ENCODE data around the gene CLK2.

The CLK2 gene

DNA sequence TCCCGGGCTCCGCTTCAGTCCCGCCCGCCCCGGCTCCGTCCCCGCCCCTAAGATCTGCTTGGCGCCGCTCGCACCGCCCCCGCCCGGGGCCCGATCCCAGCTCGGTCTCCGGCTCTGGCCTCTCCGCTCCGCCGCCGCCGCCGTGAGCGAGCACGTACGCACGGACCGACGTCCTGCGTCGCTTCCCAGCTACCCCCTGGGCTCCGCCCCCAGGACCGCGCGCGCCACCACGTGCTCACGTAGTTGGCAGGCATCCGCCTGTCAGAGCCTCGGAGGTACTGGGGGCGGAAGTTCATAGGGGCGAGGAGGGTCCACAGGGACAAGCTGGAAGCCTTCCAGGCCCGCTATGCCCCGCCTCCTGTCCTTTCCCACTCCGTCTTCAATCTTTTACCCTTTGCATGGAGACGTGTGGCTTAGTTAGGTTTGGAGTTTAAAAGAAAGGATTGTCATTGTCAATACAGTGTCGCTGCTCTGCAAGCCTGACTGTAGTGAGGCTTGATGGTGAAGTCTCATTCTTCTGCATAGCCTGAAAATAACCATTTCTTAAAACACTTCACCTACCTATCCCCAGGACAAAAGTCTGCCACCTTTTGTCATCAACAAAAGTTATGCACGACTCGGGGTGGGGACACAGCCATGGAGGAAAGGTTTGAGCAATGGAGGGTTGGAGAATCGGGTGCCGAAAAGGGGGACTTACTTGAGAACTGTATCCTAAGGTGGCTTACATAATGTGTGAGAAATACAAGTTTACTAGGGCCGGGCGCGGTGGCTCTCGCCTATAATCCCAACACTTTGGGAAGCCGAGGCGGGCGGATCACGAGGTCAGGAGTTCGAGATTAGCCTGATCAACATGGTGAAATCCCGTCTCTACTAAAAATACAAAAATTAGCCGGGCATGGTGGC is at the start of gene CLK2:
CLK2 (minus strand) TSS at position 162 of the 903 bp plus-strand sequence. CDS start 2,527 bp downstream, outside the sequence.
- H3K4me1 ChIP-seq (ENCODE audit: control insufficient read depth, insufficient read depth, low read length), result peaks cover 19% of the 10 kb centered on the region
- DNase-seq (ENCODE audit: low read depth), result peak; percentile 97
- H3K27me3 ChIP-seq (replicated peaks; ENCODE audit: control insufficient read depth, insufficient read depth, low read length), result no peaks in the 10 kb centered on the region
- peak within 1 kb of the TSS; percentile 86 for H3K9ac ChIP-seq (ENCODE audit: low read length)
- H3K36me3 ChIP-seq (ENCODE audit: control insufficient read depth, insufficient read depth, low read length, severe bottlenecking), result peaks cover 28% of the 10 kb centered on the region
- no peaks in the 10 kb centered on the region for H3K9me3 ChIP-seq (ENCODE audit: control insufficient read depth, low read length)
- peak within 1 kb of the TSS; percentile 83 for H3K4me3 ChIP-seq (ENCODE audit: low read length)

DNA sequence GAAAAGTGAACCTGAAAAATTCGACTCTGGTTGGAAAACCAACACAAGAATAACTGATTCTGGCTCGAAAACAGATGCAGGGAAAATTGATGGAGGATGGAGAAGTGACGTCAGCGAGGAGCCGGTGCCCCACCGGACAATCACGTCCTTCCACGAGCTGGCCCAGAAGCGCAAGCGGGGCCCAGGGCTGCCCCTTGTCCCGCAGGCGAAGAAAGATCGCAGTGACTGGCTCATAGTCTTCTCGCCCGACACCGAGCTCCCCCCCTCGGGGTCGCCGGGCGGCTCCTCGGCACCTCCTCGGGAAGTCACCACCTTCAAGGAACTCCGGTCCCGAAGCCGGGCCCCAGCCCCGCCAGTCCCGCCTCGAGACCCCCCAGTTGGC is 49.3 kb upstream of the CLK2 start:
- H3K27me3 ChIP-seq (replicated peaks; ENCODE audit: control insufficient read depth, insufficient read depth, low read length), result no peaks in the 10 kb centered on the region
- peaks cover 37% of the 10 kb centered on the region for H3K36me3 ChIP-seq (ENCODE audit: control insufficient read depth, insufficient read depth, low read length, severe bottlenecking)
- H3K9me3 ChIP-seq (ENCODE audit: control insufficient read depth, low read length), result no peaks in the 10 kb centered on the region
- peak overlapping the region; percentile 86 for H3K9ac ChIP-seq (ENCODE audit: low read length)
- peak overlapping the region; percentile 97 for H3K4me3 ChIP-seq (ENCODE audit: low read length)
- peaks cover 53% of the 10 kb centered on the region for H3K4me1 ChIP-seq (ENCODE audit: control insufficient read depth, insufficient read depth, low read length)
- DNase-seq (ENCODE audit: low read depth), result peak; percentile 73

DNA sequence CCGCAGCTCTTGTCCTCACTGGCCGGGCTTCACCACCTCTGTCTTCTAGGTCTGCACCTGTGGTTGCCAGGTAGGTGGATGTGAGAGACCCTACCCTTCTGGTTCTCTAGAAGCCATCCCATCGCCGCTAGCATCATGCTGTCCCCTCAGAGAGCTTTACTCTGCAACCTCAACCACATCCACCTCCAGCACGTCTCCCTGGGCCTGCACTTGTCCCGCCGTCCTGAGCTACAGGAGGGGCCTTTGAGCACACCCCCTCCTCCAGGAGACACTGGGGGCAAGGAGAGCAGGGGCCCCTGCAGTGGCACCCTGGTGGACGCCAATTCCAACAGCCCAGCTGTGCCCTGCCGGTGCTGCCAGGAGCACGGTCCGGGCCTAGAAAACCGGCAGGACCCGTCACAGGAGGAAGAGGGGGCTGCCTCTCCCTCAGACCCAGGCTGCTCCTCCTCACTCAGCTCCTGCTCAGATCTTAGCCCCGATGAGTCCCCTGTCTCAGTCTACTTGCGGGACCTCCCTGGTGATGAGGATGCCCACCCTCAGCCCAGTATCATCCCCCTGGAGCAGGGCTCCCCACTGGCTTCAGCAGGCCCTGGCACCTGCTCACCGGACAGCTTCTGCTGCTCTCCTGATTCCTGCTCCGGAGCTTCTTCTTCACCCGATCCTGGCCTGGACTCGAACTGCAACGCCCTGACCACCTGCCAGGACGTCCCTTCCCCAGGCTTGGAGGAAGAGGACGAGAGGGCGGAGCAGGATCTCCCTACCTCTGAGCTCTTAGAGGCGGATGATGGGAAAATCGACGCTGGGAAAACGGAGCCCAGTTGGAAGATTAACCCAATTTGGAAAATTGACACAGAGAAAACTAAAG is 48.6 kb upstream of the CLK2 start:
- H3K4me1 ChIP-seq (ENCODE audit: control insufficient read depth, insufficient read depth, low read length), result peaks cover 53% of the 10 kb centered on the region
- peak overlapping the region; percentile 97 for H3K4me3 ChIP-seq (ENCODE audit: low read length)
- no peaks in the 10 kb centered on the region for H3K27me3 ChIP-seq (replicated peaks; ENCODE audit: control insufficient read depth, insufficient read depth, low read length)
- no peak for DNase-seq (ENCODE audit: low read depth)
- no peaks in the 10 kb centered on the region for H3K9me3 ChIP-seq (ENCODE audit: control insufficient read depth, low read length)
- H3K9ac ChIP-seq (ENCODE audit: low read length), result peak overlapping the region; percentile 86
- peaks cover 36% of the 10 kb centered on the region for H3K36me3 ChIP-seq (ENCODE audit: control insufficient read depth, insufficient read depth, low read length, severe bottlenecking)

DNA sequence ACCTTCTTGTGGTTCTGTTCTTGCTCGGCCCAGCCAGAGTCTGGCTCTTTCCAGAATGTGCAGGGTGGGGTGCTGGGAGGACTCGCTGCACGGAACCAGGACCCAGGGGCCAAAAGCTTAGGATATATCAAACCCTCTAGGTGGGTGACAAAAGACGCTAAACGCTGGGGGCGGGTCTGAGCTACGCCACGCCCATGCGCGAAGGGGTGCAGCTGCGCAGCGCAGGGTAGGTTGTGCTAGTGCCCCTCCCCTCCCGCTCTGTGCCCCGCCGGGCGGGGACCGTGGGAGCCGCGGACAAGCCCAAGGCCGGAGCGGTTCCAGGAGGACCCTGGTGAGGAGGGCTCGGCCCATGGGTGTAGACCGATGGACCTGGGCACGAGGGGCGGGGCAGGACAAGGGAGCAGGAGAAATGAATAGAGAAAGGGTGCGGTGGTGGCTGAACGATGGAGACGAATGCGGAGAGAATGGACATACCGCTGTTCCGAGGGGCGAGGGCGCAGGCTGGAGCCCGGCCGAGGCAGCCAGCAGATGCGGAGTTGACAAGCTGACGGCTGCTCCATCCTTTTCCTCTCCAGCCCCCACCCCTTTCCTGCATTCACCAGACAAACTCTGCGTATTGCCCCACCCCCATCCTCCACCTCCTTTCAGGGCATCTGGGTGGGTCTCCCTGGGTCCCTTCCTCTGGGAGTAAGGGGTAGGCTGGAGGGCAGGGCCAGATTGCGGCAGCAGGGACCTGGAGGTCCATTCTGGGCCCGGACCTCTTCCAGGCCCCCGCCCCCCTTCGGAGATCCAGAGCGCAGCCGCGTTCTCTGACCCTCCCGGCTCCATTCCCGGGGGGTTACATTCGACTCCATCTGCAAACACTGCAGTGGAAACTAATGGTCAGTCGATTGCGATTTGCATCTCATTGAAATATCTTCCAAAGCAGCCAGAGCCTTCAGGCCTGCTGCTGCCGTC is 47.6 kb upstream of the CLK2 start, which contains the start of gene RUSC1:
RUSC1 (plus strand) TSS at position 234 of the 957 bp plus-strand sequence. CDS start 880 bp downstream, outside the sequence.
- Histone ChIP-seq H3K9ac (ENCODE audit: low read length) (peak within 1 kb of the TSS; percentile 86), H3K27me3 (replicated peaks; ENCODE audit: control insufficient read depth, insufficient read depth, low read length) (no peaks in the 10 kb centered on the region), H3K4me3 (ENCODE audit: low read length) (peak within 1 kb of the TSS; percentile 97), H3K36me3 (ENCODE audit: control insufficient read depth, insufficient read depth, low read length, severe bottlenecking) (peaks cover 41% of the 10 kb centered on the region), H3K9me3 (ENCODE audit: control insufficient read depth, low read length) (no peaks in the 10 kb centered on the region), H3K4me1 (ENCODE audit: control insufficient read depth, insufficient read depth, low read length) (peaks cover 52% of the 10 kb centered on the region)
- DNase-seq (ENCODE audit: low read depth), result peak; percentile 87

DNA sequence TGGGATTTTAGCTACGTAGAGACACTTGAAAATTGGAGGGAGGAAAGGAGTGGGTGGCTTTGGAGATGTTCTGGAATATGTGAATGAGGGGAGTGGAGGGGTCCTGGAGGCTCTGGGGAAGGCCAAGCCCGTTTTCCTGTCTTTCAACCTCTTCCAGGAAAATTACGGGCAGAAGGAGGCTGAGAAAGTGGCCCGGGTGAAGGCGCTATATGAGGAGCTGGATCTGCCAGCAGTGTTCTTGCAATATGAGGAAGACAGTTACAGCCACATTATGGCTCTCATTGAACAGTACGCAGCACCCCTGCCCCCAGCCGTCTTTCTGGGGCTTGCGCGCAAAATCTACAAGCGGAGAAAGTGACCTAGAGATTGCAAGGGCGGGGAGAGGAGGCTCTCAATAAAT is 46.9 kb upstream of the CLK2 start:
- no peaks in the 10 kb centered on the region for H3K9me3 ChIP-seq (ENCODE audit: control insufficient read depth, low read length)
- H3K4me3 ChIP-seq (ENCODE audit: low read length), result peak overlapping the region; percentile 97
- H3K36me3 ChIP-seq (ENCODE audit: control insufficient read depth, insufficient read depth, low read length, severe bottlenecking), result peaks cover 41% of the 10 kb centered on the region
- peak overlapping the region; percentile 86 for H3K9ac ChIP-seq (ENCODE audit: low read length)
- no peak for DNase-seq (ENCODE audit: low read depth)
- no peaks in the 10 kb centered on the region for H3K27me3 ChIP-seq (replicated peaks; ENCODE audit: control insufficient read depth, insufficient read depth, low read length)
- H3K4me1 ChIP-seq (ENCODE audit: control insufficient read depth, insufficient read depth, low read length), result peaks cover 45% of the 10 kb centered on the region

DNA sequence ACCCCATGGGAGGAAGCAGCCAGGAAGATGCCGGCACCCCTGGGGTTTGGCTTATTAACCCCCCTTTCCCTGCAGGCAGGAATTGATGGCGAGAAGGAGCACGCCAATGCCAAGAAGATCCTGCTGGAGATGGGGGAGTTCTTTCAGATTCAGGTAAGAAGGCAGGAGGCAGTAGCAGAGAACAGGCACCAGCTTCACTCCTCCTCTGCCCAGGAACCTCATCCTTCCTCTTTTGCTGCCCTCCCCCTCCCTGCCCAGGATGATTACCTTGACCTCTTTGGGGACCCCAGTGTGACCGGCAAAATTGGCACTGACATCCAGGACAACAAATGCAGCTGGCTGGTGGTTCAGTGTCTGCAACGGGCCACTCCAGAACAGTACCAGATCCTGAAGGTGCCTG is 46.2 kb upstream of the CLK2 start:
- Histone ChIP-seq H3K4me1 (ENCODE audit: control insufficient read depth, insufficient read depth, low read length) (peaks cover 41% of the 10 kb centered on the region), H3K9me3 (ENCODE audit: control insufficient read depth, low read length) (no peaks in the 10 kb centered on the region), H3K4me3 (ENCODE audit: low read length) (no peak overlapping the region), H3K27me3 (replicated peaks; ENCODE audit: control insufficient read depth, insufficient read depth, low read length) (no peaks in the 10 kb centered on the region), H3K9ac (ENCODE audit: low read length) (peak overlapping the region; percentile 86), H3K36me3 (ENCODE audit: control insufficient read depth, insufficient read depth, low read length, severe bottlenecking) (peaks cover 48% of the 10 kb centered on the region)
- no peak for DNase-seq (ENCODE audit: low read depth)

DNA sequence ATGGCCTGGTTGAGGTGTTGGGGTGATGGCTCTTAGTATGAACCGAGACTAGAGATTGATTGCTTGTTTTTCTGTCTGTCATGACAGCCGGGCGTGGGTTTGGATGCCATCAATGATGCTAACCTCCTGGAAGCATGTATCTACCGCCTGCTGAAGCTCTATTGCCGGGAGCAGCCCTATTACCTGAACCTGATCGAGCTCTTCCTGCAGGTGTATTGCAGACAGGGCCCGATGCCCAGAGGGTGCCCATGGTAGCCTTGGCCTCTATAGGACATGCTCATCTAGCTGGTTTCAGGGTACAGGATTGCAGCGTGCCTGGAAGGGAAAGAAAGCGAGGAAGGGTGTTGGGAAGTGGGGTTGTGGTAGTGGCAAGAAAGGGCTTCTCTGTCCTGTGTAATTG is 44.8 kb upstream of the CLK2 start:
- Histone ChIP-seq H3K4me1 (ENCODE audit: control insufficient read depth, insufficient read depth, low read length) (peaks cover 41% of the 10 kb centered on the region), H3K9ac (ENCODE audit: low read length) (peak overlapping the region; percentile 22), H3K9me3 (ENCODE audit: control insufficient read depth, low read length) (no peaks in the 10 kb centered on the region), H3K4me3 (ENCODE audit: low read length) (no peak overlapping the region), H3K36me3 (ENCODE audit: control insufficient read depth, insufficient read depth, low read length, severe bottlenecking) (peaks cover 60% of the 10 kb centered on the region), H3K27me3 (replicated peaks; ENCODE audit: control insufficient read depth, insufficient read depth, low read length) (no peaks in the 10 kb centered on the region)
- DNase-seq (ENCODE audit: low read depth), result no peak

DNA sequence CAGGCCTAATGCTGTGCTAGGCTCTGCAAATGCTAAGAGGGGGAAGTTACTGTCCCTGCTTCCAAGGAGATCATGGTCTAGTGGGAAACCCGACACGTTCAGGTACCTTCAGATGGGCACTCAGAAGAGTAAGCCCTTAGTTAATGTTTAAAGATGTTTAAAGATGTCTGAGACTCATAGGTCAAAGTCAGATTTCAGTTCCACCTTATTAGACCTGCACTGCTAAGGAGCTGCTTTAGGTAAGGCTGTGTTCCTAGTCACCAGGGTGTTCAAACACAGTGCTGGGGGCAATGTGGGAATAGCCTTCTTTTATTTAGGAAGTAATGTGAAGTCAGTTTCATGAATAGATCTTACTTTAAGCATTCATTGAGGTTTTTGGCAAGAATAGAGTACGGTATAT is 43.6 kb upstream of the CLK2 start:
- H3K9ac ChIP-seq (ENCODE audit: low read length), result peak overlapping the region; percentile 22
- H3K27me3 ChIP-seq (replicated peaks; ENCODE audit: control insufficient read depth, insufficient read depth, low read length), result no peaks in the 10 kb centered on the region
- H3K4me3 ChIP-seq (ENCODE audit: low read length), result no peak overlapping the region
- H3K9me3 ChIP-seq (ENCODE audit: control insufficient read depth, low read length), result no peaks in the 10 kb centered on the region
- H3K4me1 ChIP-seq (ENCODE audit: control insufficient read depth, insufficient read depth, low read length), result peaks cover 38% of the 10 kb centered on the region
- no peak for DNase-seq (ENCODE audit: low read depth)
- peaks cover 70% of the 10 kb centered on the region for H3K36me3 ChIP-seq (ENCODE audit: control insufficient read depth, insufficient read depth, low read length, severe bottlenecking)

DNA sequence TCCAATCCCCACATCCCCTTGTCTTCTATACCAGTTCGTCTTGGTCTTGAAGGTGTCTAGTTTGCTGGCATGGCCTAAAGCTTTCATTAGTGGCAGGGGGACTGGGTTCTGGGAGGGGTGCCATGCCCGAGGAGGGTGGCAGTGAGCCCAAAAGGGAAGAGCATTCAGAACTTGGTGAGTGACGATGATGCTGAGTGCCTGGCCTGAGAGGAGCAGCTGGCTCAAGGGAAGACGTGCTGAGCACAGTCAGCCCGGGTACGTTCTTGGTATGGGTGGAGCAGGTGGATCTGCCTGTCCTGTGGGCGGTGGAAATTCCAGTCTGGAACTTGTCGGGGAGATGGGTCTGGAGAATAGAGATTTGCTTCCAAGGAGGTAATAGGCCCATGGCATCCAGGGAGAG is 40.0 kb upstream of the CLK2 start:
- H3K9me3 ChIP-seq (ENCODE audit: control insufficient read depth, low read length), result no peaks in the 10 kb centered on the region
- H3K4me3 ChIP-seq (ENCODE audit: low read length), result no peak overlapping the region
- peaks cover 30% of the 10 kb centered on the region for H3K4me1 ChIP-seq (ENCODE audit: control insufficient read depth, insufficient read depth, low read length)
- peaks cover 64% of the 10 kb centered on the region for H3K36me3 ChIP-seq (ENCODE audit: control insufficient read depth, insufficient read depth, low read length, severe bottlenecking)
- no peaks in the 10 kb centered on the region for H3K27me3 ChIP-seq (replicated peaks; ENCODE audit: control insufficient read depth, insufficient read depth, low read length)
- DNase-seq (ENCODE audit: low read depth), result no peak
- H3K9ac ChIP-seq (ENCODE audit: low read length), result no peak overlapping the region

DNA sequence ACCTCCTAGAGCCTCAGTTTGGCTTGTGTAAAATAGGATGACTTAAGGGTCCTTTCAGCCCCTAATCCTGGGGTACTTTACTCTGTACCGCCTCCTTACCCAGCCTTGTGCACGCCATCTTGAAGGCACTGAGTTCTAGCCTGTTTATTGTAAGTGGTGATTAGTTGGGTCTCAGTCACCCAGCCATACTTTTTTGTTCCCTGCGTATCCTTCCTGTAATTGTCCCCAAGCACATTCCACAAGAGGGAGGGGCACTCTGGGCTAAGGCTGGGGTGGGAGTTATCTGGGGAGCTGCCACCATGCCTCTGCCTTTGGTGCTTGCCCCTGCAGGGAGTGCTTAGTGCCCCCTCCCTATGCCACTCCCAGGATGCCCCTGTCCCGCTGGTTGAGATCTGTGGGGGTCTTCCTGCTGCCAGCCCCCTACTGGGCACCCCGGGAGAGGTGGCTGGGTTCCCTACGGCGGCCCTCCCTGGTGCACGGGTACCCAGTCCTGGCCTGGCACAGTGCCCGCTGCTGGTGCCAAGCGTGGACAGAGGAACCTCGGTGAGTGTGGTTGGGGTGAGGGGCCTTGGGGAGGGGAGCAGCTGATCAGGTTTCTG is 36.2 kb upstream of the CLK2 start:
- H3K9ac ChIP-seq (ENCODE audit: low read length), result peak overlapping the region; percentile 99
- peaks cover 30% of the 10 kb centered on the region for H3K4me1 ChIP-seq (ENCODE audit: control insufficient read depth, insufficient read depth, low read length)
- peak overlapping the region; percentile 99 for H3K4me3 ChIP-seq (ENCODE audit: low read length)
- peak; percentile 50 for DNase-seq (ENCODE audit: low read depth)
- no peaks in the 10 kb centered on the region for H3K9me3 ChIP-seq (ENCODE audit: control insufficient read depth, low read length)
- peaks cover 35% of the 10 kb centered on the region for H3K36me3 ChIP-seq (ENCODE audit: control insufficient read depth, insufficient read depth, low read length, severe bottlenecking)
- H3K27me3 ChIP-seq (replicated peaks; ENCODE audit: control insufficient read depth, insufficient read depth, low read length), result no peaks in the 10 kb centered on the region

All from adipocyte (in vitro differentiated cells).